NCI-H748 treated with DMSO at 0.1 percent for 48 hours (cell line): ENCODE data around the gene CFI.

Source experiments
- DNase-seq: peaks from one replicate; lab custom pipeline; 2025; lab: John Stamatoyannopoulos, UW

Gene CFI

GRCh38 chr4:109801895-109802319 is at the start of gene CFI:
Gene CFI (minus strand): TSS chr4:109801999. CDS start chr4:109801971, 28 bp downstream.
- no peak for DNase-seq

GRCh38 chr4:109850601-109851000 is 48.8 kb upstream of the CFI start:
- DNase-seq: no peak

GRCh38 chr4:109848501-109848900 is 46.7 kb upstream of the CFI start:
- DNase-seq: no peak

- no peak for DNase-seq
These were observed 46.2 kb upstream of the CFI start, which contains the start of gene LRIT3 for GRCh38 chr4:109847896-109848442. Gene LRIT3 (plus strand): TSS chr4:109848107. CDS start chr4:109848202, 95 bp downstream.

GRCh38 chr4:109846395-109847098 is 44.7 kb upstream of the CFI start:
- no peak for DNase-seq

GRCh38 chr4:109836985-109837384 is 35.2 kb upstream of the CFI start:
- no peak for DNase-seq

- DNase-seq: no peak
These were observed 32.0 kb upstream of the CFI start for GRCh38 chr4:109833756-109834155.

GRCh38 chr4:109827672-109828071 is 25.9 kb upstream of the CFI start, which contains the start of gene RRH:
Gene RRH (plus strand): TSS chr4:109827972. CDS start chr4:109828028, 56 bp downstream.
- no peak for DNase-seq

- DNase-seq: no peak
These were observed 24.9 kb upstream of the CFI start for GRCh38 chr4:109826719-109827118.

GRCh38 chr4:109821185-109821584 is 19.4 kb upstream of the CFI start:
- no peak for DNase-seq

- DNase-seq: no peak
These were observed 18.8 kb upstream of the CFI start for GRCh38 chr4:109820563-109820962.

GRCh38 chr4:109818268-109818667 is 16.5 kb upstream of the CFI start:
- no peak for DNase-seq

GRCh38 chr4:109816894-109817293 is 15.1 kb upstream of the CFI start:
- DNase-seq: no peak

- DNase-seq: no peak
These were observed 14.3 kb upstream of the CFI start for GRCh38 chr4:109816082-109816442.

GRCh38 chr4:109815151-109816081 is 13.6 kb upstream of the CFI start, which contains the start of gene GAR1:
Gene GAR1 (plus strand): TSS chr4:109815762. CDS start chr4:109816165, 403 bp downstream.
- DNase-seq: peak; percentile 67

GRCh38 chr4:109811707-109812106 is 9.9 kb upstream of the CFI start:
- no peak for DNase-seq

GRCh38 chr4:109810552-109811387 is 9.0 kb upstream of the CFI start:
- DNase-seq: no peak

- no peak for DNase-seq
These were observed 7.9 kb upstream of the CFI start for GRCh38 chr4:109809655-109810054.

GRCh38 chr4:109803924-109804571 is 2.2 kb upstream of the CFI start:
- peak; percentile 50 for DNase-seq

- no peak for DNase-seq
These were observed 555 bp downstream of the CFI start for GRCh38 chr4:109801099-109801789.
